ENCODE measurements around the gene PRR15. TPM values are rescaled to one million over a fixed set of nuclear protein-coding genes. Genes with fewer than 3 reads are reported as not detected.

PRR15 gene
- total and polyA plus RNA-seq, 2 experiments from 2014 or later = 9.6 to 17.4 TPM

GRCh38 chr7:29564496-29565223, 1.0 kb downstream of the PRR15 start:
- no peaks in the 10 kb centered on the region for H3K9me3 Mint-ChIP-seq
- Histone ChIP-seq H3K4me1 (ENCODE audit: insufficient read depth) (peaks cover 42% of the 10 kb centered on the region), H3K79me2 (replicated peaks; ENCODE audit: insufficient read depth) (peaks cover 11% of the 10 kb centered on the region), H3K27ac (ENCODE audit: low read depth) (no peak overlapping the region), H2AFZ (peak overlapping the region; percentile 91), H3K27me3 (ENCODE audit: insufficient read depth) (peaks cover 28% of the 10 kb centered on the region), H4K20me1 (replicated peaks; ENCODE audit: insufficient read depth) (no peaks in the 10 kb centered on the region), H3F3A (replicated peaks; ENCODE audit: low read depth) (0 out of 2 replicates have a peak, but pooled peaks cover 4% of the 10 kb centered on the region), H3K36me3 (ENCODE audit: insufficient read depth) (no peaks in the 10 kb centered on the region), H3K4me3 (peak overlapping the region; percentile 95), H3K9me2 (ENCODE audit: insufficient read depth) (no peaks in the 10 kb centered on the region), H3K4me2 (peak overlapping the region; percentile 91)
- peaks cover 40% of the 10 kb centered on the region for H3K4me1 Mint-ChIP-seq
- TF ChIP-seq ZNF331 (CRISPR knock-in tag; IDR thresholded peaks at IDR 0.05; ENCODE audit: low read depth) (no peak), POLR2AphosphoS5 (IDR thresholded peaks at IDR 0.05; ENCODE audit: low read depth) (peak; percentile 35; the same call in 1 of the 2 replicates), STAT1 (IDR thresholded peaks at IDR 0.05; ENCODE audit: unreplicated experiment) (no peak), CREB1 (CRISPR knock-in tag; IDR thresholded peaks at IDR 0.05; ENCODE audit: low read depth) (no peak), NANOG (IDR thresholded peaks at IDR 0.05; ENCODE audit: borderline replicate concordance) (no peak), EZH2 (IDR thresholded peaks at IDR 0.05; ENCODE audit: low read depth, unreplicated experiment) (peak; percentile 37)
- peaks cover 36% of the 10 kb centered on the region for H3K27me3 Mint-ChIP-seq (ENCODE audit: insufficient read depth, low read depth, poor library complexity)
- ATAC-seq = peak; percentile 15
- H3K4me3 Mint-ChIP-seq = peak overlapping the region; percentile 89
- H3K36me3 Mint-ChIP-seq (ENCODE audit: low read depth) = peaks cover 6% of the 10 kb centered on the region; the same call in 1 of the 3 replicates
- DNase-seq (ENCODE audit: low spot score) = peak; percentile 66
- no peak overlapping the region for H3K27ac Mint-ChIP-seq

GRCh38 chr7:29565224-29565630, 1.6 kb downstream of the PRR15 start:
- Mint-ChIP-seq H3K9me3 (no peaks in the 10 kb centered on the region), H3K4me3 (peak overlapping the region; percentile 89), H3K27ac (no peak overlapping the region), H3K27me3 (ENCODE audit: insufficient read depth, low read depth, poor library complexity) (peaks cover 36% of the 10 kb centered on the region), H3K36me3 (ENCODE audit: low read depth) (peaks cover 6% of the 10 kb centered on the region; the same call in 1 of the 3 replicates), H3K4me1 (peaks cover 46% of the 10 kb centered on the region)
- H3K27ac ChIP-seq (ENCODE audit: low read depth) = no peak overlapping the region
- no peaks in the 10 kb centered on the region for H3K9me2 ChIP-seq (ENCODE audit: insufficient read depth)
- peak; percentile 16 for DNase-seq (ENCODE audit: low spot score)
- 0 out of 2 replicates have a peak, but pooled peaks cover 4% of the 10 kb centered on the region for H3F3A ChIP-seq (replicated peaks; ENCODE audit: low read depth)
- H3K4me3 ChIP-seq = peak overlapping the region; percentile 95
- peaks cover 11% of the 10 kb centered on the region for H3K79me2 ChIP-seq (replicated peaks; ENCODE audit: insufficient read depth)
- no peak for ATAC-seq
- H2AFZ ChIP-seq = peak overlapping the region; percentile 91
- H3K4me1 ChIP-seq (ENCODE audit: insufficient read depth) = peaks cover 42% of the 10 kb centered on the region
- peaks cover 28% of the 10 kb centered on the region for H3K27me3 ChIP-seq (ENCODE audit: insufficient read depth)
- no peaks in the 10 kb centered on the region for H4K20me1 ChIP-seq (replicated peaks; ENCODE audit: insufficient read depth)
- no peaks in the 10 kb centered on the region for H3K36me3 ChIP-seq (ENCODE audit: insufficient read depth)
- H3K4me2 ChIP-seq = peak overlapping the region; percentile 91
- TF ChIP-seq ETS1 (IDR thresholded peaks at IDR 0.05) (no peak), ZNF331 (CRISPR knock-in tag; IDR thresholded peaks at IDR 0.05; ENCODE audit: low read depth) (no peak), ZNF462 (CRISPR knock-in tag; IDR thresholded peaks at IDR 0.05) (no peak), REST (IDR thresholded peaks at IDR 0.05; ENCODE audit: unreplicated experiment) (no peak), NANOG (IDR thresholded peaks at IDR 0.05; ENCODE audit: borderline replicate concordance) (no peak)

Data from GM23338 (cell line).